Measurements from ENCODE around the gene PRDX5. TPM values are rescaled to one million over a fixed set of nuclear protein-coding genes. Genes with fewer than 3 reads are reported as not detected.

The PRDX5 gene
- total RNA-seq, 1 experiment from 2014 or later: 228 TPM

DNA sequence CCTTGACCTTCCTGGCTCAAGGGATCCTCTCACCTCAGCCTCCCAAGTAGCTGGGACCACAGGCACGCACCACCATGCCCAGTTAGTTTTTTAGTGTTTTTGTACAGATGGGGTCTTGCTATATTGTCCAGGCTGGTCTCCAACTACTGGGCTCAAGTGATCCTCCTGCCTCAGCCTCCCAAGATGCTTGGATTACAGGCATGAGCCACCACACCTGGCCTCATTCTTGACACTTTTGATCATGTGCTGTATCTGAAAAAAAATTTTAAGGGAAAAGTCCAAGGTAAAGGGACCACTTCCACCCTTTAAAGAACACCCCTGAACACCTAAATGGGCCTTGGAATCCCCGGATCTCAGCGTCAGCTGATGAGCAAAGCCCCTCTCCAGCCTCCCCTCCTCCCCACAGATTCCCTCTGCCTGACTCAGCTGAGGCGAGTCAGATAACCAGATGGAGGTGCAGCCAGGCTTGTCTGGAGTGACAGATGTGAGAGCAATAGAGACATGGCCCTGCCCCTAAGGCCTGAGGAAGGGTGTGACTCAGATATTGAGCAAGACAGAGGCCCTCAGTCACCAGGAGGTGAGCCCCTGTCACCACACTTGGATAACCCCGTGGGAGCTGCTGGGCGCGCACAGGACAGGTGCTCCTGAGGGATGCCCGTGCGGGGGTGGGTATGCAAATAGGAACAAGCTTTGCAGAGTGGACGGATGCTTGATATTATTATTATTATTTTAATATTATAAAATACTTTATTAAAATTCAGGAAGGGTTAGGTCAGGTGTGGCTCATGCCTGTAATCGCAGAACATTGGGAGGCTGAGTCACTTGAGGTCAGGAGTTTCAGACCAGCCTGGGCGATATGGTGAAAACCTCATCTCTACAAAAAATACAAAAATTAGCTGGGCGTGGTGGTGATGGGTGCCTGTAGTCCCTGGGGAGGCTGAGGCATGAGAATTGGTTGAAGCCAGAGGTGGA is 17.1 kb downstream of the PRDX5 start:
- H3K4me1 ChIP-seq (ENCODE audit: insufficient read depth, low read length): peaks cover 2% of the 10 kb centered on the region; the same call in 1 of the 2 replicates
- H3K27me3 Mint-ChIP-seq (ENCODE audit: low read depth): peaks cover 7% of the 10 kb centered on the region
- H3K23me2 ChIP-seq (ENCODE audit: insufficient read length, low read depth, low read length, poor library complexity, severe bottlenecking): no peaks in the 10 kb centered on the region
- no CpG with 5 or more reads among the region's 13 CpGs for WGBS (ENCODE audit: extremely low coverage, insufficient read length, low lambda C conversion rate)
- no peak overlapping the region for H2AFZ ChIP-seq (ENCODE audit: low read length)
- TF ChIP-seq, protein P1, sequence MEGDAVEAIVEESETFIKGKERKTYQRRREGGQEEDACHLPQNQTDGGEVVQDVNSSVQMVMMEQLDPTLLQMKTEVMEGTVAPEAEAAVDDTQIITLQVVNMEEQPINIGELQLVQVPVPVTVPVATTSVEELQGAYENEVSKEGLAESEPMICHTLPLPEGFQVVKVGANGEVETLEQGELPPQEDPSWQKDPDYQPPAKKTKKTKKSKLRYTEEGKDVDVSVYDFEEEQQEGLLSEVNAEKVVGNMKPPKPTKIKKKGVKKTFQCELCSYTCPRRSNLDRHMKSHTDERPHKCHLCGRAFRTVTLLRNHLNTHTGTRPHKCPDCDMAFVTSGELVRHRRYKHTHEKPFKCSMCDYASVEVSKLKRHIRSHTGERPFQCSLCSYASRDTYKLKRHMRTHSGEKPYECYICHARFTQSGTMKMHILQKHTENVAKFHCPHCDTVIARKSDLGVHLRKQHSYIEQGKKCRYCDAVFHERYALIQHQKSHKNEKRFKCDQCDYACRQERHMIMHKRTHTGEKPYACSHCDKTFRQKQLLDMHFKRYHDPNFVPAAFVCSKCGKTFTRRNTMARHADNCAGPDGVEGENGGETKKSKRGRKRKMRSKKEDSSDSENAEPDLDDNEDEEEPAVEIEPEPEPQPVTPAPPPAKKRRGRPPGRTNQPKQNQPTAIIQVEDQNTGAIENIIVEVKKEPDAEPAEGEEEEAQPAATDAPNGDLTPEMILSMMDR (conservative IDR thresholded peaks at IDR 0.05): no peak
- no peaks in the 10 kb centered on the region for H3K9me3 ChIP-seq (ENCODE audit: control insufficient read depth, low read depth, low read length)
- H3T11ph ChIP-seq (ENCODE audit: low read length): no peak overlapping the region
- H3K4me3 Mint-ChIP-seq: no peak overlapping the region
- H4K91ac ChIP-seq (ENCODE audit: insufficient read length, low read depth, low read length): no peak overlapping the region
- peak overlapping the region in 1 of 3 experiments; percentile 61; a peak in 1 of 7 replicates for H3K27ac Mint-ChIP-seq
- H3K9ac ChIP-seq (ENCODE audit: extremely low read depth, insufficient read length, low read length): no peak overlapping the region
- H2BK15ac ChIP-seq (ENCODE audit: low read depth, low read length): no peak overlapping the region
- no peak overlapping the region for H2BK5ac ChIP-seq (ENCODE audit: insufficient read length, low read length)
- no peak overlapping the region for H2BK12ac ChIP-seq (ENCODE audit: insufficient read length, low read depth, low read length)
- no peak overlapping the region for H3K4ac ChIP-seq (ENCODE audit: low read depth, low read length)
- H3K79me1 ChIP-seq (ENCODE audit: insufficient read depth, low read depth, low read length, poor library complexity, severe bottlenecking): no peaks in the 10 kb centered on the region
- no peak overlapping the region for H3K18ac ChIP-seq (ENCODE audit: insufficient read length, low read depth, low read length)
- H3K27me3 ChIP-seq (ENCODE audit: insufficient read depth, low read length): no peaks in the 10 kb centered on the region
- H2BK120ac ChIP-seq (ENCODE audit: low read depth, low read length, poor library complexity, severe bottlenecking): no peak overlapping the region
- H3K9me3 Mint-ChIP-seq: no peaks in the 10 kb centered on the region
- no peak overlapping the region for H3K23ac ChIP-seq (ENCODE audit: insufficient read length, low read depth, low read length)
- H4K8ac ChIP-seq (replicated peaks; ENCODE audit: insufficient read length, low read depth, low read length): no peak overlapping the region
- H2AK5ac ChIP-seq (ENCODE audit: insufficient read length, low read length): no peak overlapping the region
- H3K79me2 ChIP-seq (ENCODE audit: insufficient read depth, low read length): no peaks in the 10 kb centered on the region
- no peak overlapping the region for H3K56ac ChIP-seq (ENCODE audit: insufficient read length, low read depth, low read length)
- H3K4me2 ChIP-seq (ENCODE audit: insufficient read depth, insufficient read length, low read length): no peak overlapping the region
- H3K14ac ChIP-seq (ENCODE audit: insufficient read depth, low read length): no peak overlapping the region
- no peak overlapping the region for H2BK20ac ChIP-seq (ENCODE audit: low read depth, low read length, poor library complexity, severe bottlenecking)
- DNase-seq: peak; percentile 76
- peaks cover 12 to 21% of the 10 kb centered on the region in 2 experiments for H3K4me1 Mint-ChIP-seq
- H4K20me1 ChIP-seq (ENCODE audit: control insufficient read depth, insufficient read depth, insufficient read length): no peaks in the 10 kb centered on the region
- H4K5ac ChIP-seq (ENCODE audit: insufficient read length, low read depth, low read length): no peak overlapping the region
- no peaks in the 10 kb centered on the region for H3K36me3 Mint-ChIP-seq (ENCODE audit: insufficient read depth in 1 of 3, low read depth in 3 of 3)
- no peak overlapping the region for H3K27ac ChIP-seq (ENCODE audit: insufficient read length, low read depth, low read length)
